Right atrium auricular region (tissue), 2 donors: ENCODE results near the gene LHFPL6. TPM values are rescaled to one million over a fixed set of nuclear protein-coding genes. Genes with fewer than 3 reads are reported as not detected.
A peak's percentile ranks its signal among the peaks of the same experiment; 100 is the strongest.

Experiments used
- DNase-seq: peaks from one replicate; pipeline ENCODE4 v3.0.0-alpha.2; 2019; ENCODE audit warnings: low spot score
- H3K27ac ChIP-seq, 2 donors: fragments of 200-600 bp; sonication (generic); 1 replicate in 1 of 2; 2 replicates in 1 of 2; pipeline ENCODE4 v1.5.1; 2016 to 2019
- H3K27me3 ChIP-seq, 2 donors: fragments of 200-600 bp; sonication (generic); one replicate each; pipeline versions ENCODE4 v1.5.1 to v1.6.0; 2017 to 2019
- H3K36me3 ChIP-seq: fragments of 200-600 bp; sonication (generic); one replicate; pipeline ENCODE4 v1.5.1; 2016
- H3K4me1 ChIP-seq, 2 donors: fragments of 200-600 bp; sonication (generic); one replicate each; pipeline versions ENCODE4 v1.5.1 to v1.6.0; 2017 to 2019
- H3K4me3 ChIP-seq, 2 donors: fragments of 200-600 bp; sonication (generic); 1 replicate in 1 of 2; 2 replicates in 1 of 2; pipeline ENCODE4 v1.5.1; 2017 to 2019; ENCODE audit warnings: mild to moderate bottlenecking in 1 of 2, moderate library complexity in 1 of 2
- H3K9me3 ChIP-seq, 2 donors: fragments of 200-600 bp; sonication (generic); one replicate each; pipeline ENCODE4 v1.5.1; 2019
- CTCF ChIP-seq, 2 donors: fragments of 200-600 bp; sonication (generic); IDR thresholded peaks; one replicate each; pipeline ENCODE4 v1.5.1; 2019; ENCODE audit warnings: antibody characterized with exemption in 2 of 2
- total RNA-seq, 2 donors: library from RNA; depleted of rRNA; stranded (reverse); fragments of >200 nt; gene quantifications; one replicate each; pipeline ENCODE4 v1.1.0, GENCODE V29; 2016

The LHFPL6 gene
- total RNA-seq, 2 donors from 2014 or later = 39.0 to 57.2 TPM

GRCh38 chr13:39452834-39453233 is 150.2 kb downstream of the LHFPL6 start:
- H3K4me1 ChIP-seq = peaks cover 0 to 65% of the 10 kb centered on the region in 2 donors
- TF ChIP-seq CTCF (IDR thresholded peaks at IDR 0.05) = no peak
- no peak for DNase-seq
- no peaks in the 10 kb centered on the region for H3K27me3 ChIP-seq
- no peaks in the 10 kb centered on the region for H3K9me3 ChIP-seq
- H3K27ac ChIP-seq = peak overlapping the region; percentile 69 to 71
- H3K4me3 ChIP-seq = no peak overlapping the region
- H3K36me3 ChIP-seq = no peaks in the 10 kb centered on the region

- no peak for DNase-seq
- no peak overlapping the region for H3K4me3 ChIP-seq
- peaks cover 0 to 67% of the 10 kb centered on the region in 2 donors for H3K4me1 ChIP-seq
- H3K9me3 ChIP-seq = no peaks in the 10 kb centered on the region
- TF ChIP-seq CTCF (IDR thresholded peaks at IDR 0.05) = no peak
- no peaks in the 10 kb centered on the region for H3K27me3 ChIP-seq
- peak overlapping the region; percentile 69 to 71 for H3K27ac ChIP-seq
- H3K36me3 ChIP-seq = no peaks in the 10 kb centered on the region
Measured at GRCh38 chr13:39452417-39452816, 150.6 kb downstream of the LHFPL6 start.

- Histone ChIP-seq H3K9me3 (no peaks in the 10 kb centered on the region), H3K36me3 (no peaks in the 10 kb centered on the region), H3K4me3 (no peak overlapping the region), H3K27me3 (no peaks in the 10 kb centered on the region), H3K27ac (peak overlapping the region; percentile 69 to 71), H3K4me1 (peaks cover 0 to 67% of the 10 kb centered on the region in 2 donors)
- no peak for TF ChIP-seq CTCF (IDR thresholded peaks at IDR 0.05)
- DNase-seq = no peak
Measured at GRCh38 chr13:39451860-39452301, 151.1 kb downstream of the LHFPL6 start.

GRCh38 chr13:39451301-39451700 is 151.7 kb downstream of the LHFPL6 start:
- no peak for DNase-seq
- Histone ChIP-seq H3K4me1 (peaks cover 0 to 65% of the 10 kb centered on the region in 2 donors), H3K27ac (peak overlapping the region in 1 of 2 donors; percentile 71)

GRCh38 chr13:39450176-39450575 is 152.8 kb downstream of the LHFPL6 start:
- no peak for TF ChIP-seq CTCF (IDR thresholded peaks at IDR 0.05)
- no peak for DNase-seq
- Histone ChIP-seq H3K27ac (no peak overlapping the region), H3K36me3 (no peaks in the 10 kb centered on the region), H3K9me3 (no peaks in the 10 kb centered on the region), H3K27me3 (no peaks in the 10 kb centered on the region), H3K4me3 (no peak overlapping the region), H3K4me1 (peaks cover 0 to 54% of the 10 kb centered on the region in 2 donors)

More at GRCh38 chr13:39451301-39451700, 151.7 kb downstream of the LHFPL6 start:
- no peak overlapping the region for H3K4me3 ChIP-seq
- TF ChIP-seq CTCF (IDR thresholded peaks at IDR 0.05) = no peak
- no peaks in the 10 kb centered on the region for H3K27me3 ChIP-seq
- no peaks in the 10 kb centered on the region for H3K9me3 ChIP-seq
- no peaks in the 10 kb centered on the region for H3K36me3 ChIP-seq

GRCh38 chr13:39448834-39449233 is 154.2 kb downstream of the LHFPL6 start:
- Histone ChIP-seq H3K27me3 (no peaks in the 10 kb centered on the region), H3K27ac (no peak overlapping the region), H3K4me1 (peaks cover 0 to 48% of the 10 kb centered on the region in 2 donors), H3K9me3 (no peaks in the 10 kb centered on the region), H3K36me3 (no peaks in the 10 kb centered on the region), H3K4me3 (no peak overlapping the region)
- no peak for TF ChIP-seq CTCF (IDR thresholded peaks at IDR 0.05)
- DNase-seq = no peak
